ENCODE data around the gene CBX4.

CBX4 gene

GRCh38 chr17:79808763-79809529 is 30.3 kb downstream of the CBX4 start:
- peak; percentile 81 for TF ChIP-seq CTCF (IDR thresholded peaks at IDR 0.05; ENCODE audit: low read depth, low read length)
- DNase-seq: peak; percentile 81
- no peak overlapping the region for H3K27ac ChIP-seq
- no peaks in the 10 kb centered on the region for H3K27me3 ChIP-seq (ENCODE audit: insufficient read depth, low read depth, severe bottlenecking)
- H3K9me3 ChIP-seq (ENCODE audit: severe bottlenecking): peaks cover 9% of the 10 kb centered on the region
- no peak overlapping the region for H3K4me3 ChIP-seq (ENCODE audit: low read depth, low read length)
- H3K36me3 ChIP-seq: no peaks in the 10 kb centered on the region

- Histone ChIP-seq H3K4me3 (ENCODE audit: low read depth, low read length) (no peak overlapping the region), H3K27me3 (ENCODE audit: insufficient read depth, low read depth, severe bottlenecking) (no peaks in the 10 kb centered on the region)
- 0 out of 2 replicates have a peak, but pooled peaks have one; percentile 10 for TF ChIP-seq CTCF (IDR thresholded peaks at IDR 0.05; ENCODE audit: low read depth, low read length)
Measured at GRCh38 chr17:79806863-79807720, 32.1 kb downstream of the CBX4 start.

GRCh38 chr17:79806446-79806760 is 32.8 kb downstream of the CBX4 start:
- no peaks in the 10 kb centered on the region for H3K9me3 ChIP-seq (ENCODE audit: severe bottlenecking)
- no peak overlapping the region for H3K4me3 ChIP-seq (ENCODE audit: low read depth, low read length)
- no peaks in the 10 kb centered on the region for H3K36me3 ChIP-seq
- no peak for DNase-seq
- TF ChIP-seq CTCF (IDR thresholded peaks at IDR 0.05; ENCODE audit: low read depth, low read length): peak; percentile 33; the same call in 1 of the 2 replicates
- H3K27me3 ChIP-seq (ENCODE audit: insufficient read depth, low read depth, severe bottlenecking): no peaks in the 10 kb centered on the region
- no peak overlapping the region for H3K27ac ChIP-seq

More at GRCh38 chr17:79806863-79807720, 32.1 kb downstream of the CBX4 start:
- no peak overlapping the region for H3K27ac ChIP-seq
- H3K36me3 ChIP-seq: no peaks in the 10 kb centered on the region
- peaks cover 3% of the 10 kb centered on the region for H3K9me3 ChIP-seq (ENCODE audit: severe bottlenecking)
- DNase-seq: no peak

- no peak for TF ChIP-seq CTCF (IDR thresholded peaks at IDR 0.05; ENCODE audit: low read depth, low read length)
- no peak overlapping the region for H3K27ac ChIP-seq
- H3K27me3 ChIP-seq (ENCODE audit: insufficient read depth, low read depth, severe bottlenecking): no peaks in the 10 kb centered on the region
- no peaks in the 10 kb centered on the region for H3K9me3 ChIP-seq (ENCODE audit: severe bottlenecking)
- no peak overlapping the region for H3K4me3 ChIP-seq (ENCODE audit: low read depth, low read length)
- no peaks in the 10 kb centered on the region for H3K36me3 ChIP-seq
- no peak for DNase-seq
Measured at GRCh38 chr17:79804856-79805696, 34.2 kb downstream of the CBX4 start.

GRCh38 chr17:79803997-79804855 is 35.0 kb downstream of the CBX4 start:
- DNase-seq: no peak
- Histone ChIP-seq H3K4me3 (ENCODE audit: low read depth, low read length) (no peak overlapping the region), H3K27ac (no peak overlapping the region), H3K27me3 (ENCODE audit: insufficient read depth, low read depth, severe bottlenecking) (no peaks in the 10 kb centered on the region), H3K9me3 (ENCODE audit: severe bottlenecking) (no peaks in the 10 kb centered on the region), H3K36me3 (no peaks in the 10 kb centered on the region)
- no peak for TF ChIP-seq CTCF (IDR thresholded peaks at IDR 0.05; ENCODE audit: low read depth, low read length)

All from WERI-Rb-1 (cell line).